GOT3 (cell line): ENCODE results near the gene STUM.
"Not testable (repeated sequence)": the region's sequence is repeated elsewhere in the genome, so short reads cannot be mapped to it uniquely, and the experiment has no call there.

Experiments
- DNase-seq: peaks from one replicate; lab custom pipeline; 2025; ENCODE audit warnings: mixed read lengths; lab: John Stamatoyannopoulos, UW

The STUM gene, protein sequence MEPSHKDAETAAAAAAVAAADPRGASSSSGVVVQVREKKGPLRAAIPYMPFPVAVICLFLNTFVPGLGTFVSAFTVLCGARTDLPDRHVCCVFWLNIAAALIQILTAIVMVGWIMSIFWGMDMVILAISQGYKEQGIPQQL

DNA sequence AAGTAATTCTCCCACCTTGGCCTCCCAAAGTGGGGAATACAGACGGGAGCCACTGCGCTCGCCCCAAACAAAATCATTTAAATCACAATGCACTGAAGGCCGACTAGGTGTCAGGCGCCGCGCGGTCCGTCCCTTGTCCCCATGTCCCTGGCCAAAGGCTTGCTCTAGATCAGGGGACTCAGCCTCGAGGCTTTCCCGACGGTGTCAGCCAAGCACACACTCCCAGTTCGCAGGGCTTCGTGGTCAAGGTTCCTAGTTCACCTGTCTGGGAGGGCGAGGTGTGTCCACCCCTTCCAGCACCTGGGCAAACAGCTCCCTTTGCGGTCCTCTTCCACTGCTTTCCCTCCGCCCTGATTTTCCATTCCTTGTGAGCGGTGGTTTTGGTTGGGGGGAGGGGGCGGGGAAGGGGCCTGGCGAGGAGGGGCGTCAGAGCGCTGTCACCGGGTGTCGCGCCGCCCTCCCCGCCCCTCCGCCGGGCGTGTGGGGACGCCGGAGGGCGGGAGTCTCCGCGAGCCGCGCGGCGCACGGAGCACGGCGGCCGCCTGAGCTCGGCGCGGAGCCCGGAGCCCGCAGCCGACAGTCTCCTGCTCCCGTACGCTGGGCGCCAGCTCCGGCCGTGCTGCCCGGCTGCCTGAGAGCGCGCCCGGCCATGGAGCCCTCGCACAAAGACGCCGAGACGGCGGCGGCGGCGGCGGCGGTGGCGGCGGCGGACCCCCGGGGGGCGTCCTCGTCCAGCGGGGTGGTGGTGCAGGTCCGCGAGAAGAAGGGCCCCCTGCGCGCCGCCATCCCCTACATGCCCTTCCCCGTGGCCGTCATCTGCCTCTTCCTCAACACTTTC is at the start of gene STUM:
Gene STUM (plus strand): TSS at position 509 of the 838 bp plus-strand sequence. CDS start 141 bp downstream, at position 650.
- DNase-seq = no peak

GRCh38 chr1:226499699-226500098 is 48.9 kb upstream of the STUM start:
- DNase-seq = not testable (repeated sequence)

DNA sequence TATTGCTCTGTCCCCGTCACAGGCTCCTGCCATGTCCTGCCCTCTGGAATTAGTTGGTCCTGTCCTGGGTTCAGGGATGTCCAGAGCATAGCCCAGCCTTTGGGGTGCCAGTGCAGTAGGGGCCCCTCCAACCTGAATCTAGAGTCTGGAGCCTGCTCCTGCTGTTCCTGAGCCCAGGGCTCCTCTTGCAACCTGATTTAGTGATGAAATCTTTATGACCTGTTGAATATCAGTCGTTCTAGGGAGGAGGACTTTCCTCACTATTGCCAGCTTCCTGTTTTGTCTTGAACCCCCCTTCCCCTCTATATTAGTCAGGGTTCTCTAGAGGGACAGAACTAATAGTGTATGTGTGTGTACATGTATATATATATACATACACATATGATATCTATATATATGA is 42.5 kb upstream of the STUM start:
- no peak for DNase-seq

GRCh38 chr1:226506921-226507320 is 41.6 kb upstream of the STUM start:
- DNase-seq = no peak

- DNase-seq = no peak
These were observed 38.1 kb upstream of the STUM start for GRCh38 chr1:226510453-226510852.

- no peak for DNase-seq
These were observed 37.3 kb upstream of the STUM start for GRCh38 chr1:226511296-226511695.

GRCh38 chr1:226512076-226512728 is 36.4 kb upstream of the STUM start:
- no peak for DNase-seq

DNA sequence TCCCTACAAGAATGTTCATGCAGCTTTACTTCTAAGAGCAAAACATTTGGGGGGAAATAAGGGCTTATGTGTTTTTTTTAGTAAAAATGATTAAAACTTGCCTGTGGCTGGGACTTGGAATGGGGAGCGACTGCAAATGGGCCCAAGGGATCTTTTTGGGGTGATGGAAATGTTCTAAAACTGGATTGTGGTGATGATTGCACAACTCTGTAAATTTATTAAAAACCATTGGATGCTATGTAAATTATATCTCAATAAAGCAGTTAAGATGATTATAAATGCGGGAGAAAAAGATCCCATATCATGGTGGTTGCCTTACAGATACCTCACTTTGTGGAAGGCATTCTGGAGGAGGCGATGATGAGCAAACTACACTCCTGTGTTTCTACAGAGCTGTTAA is 30.2 kb upstream of the STUM start:
- DNase-seq = no peak

DNA sequence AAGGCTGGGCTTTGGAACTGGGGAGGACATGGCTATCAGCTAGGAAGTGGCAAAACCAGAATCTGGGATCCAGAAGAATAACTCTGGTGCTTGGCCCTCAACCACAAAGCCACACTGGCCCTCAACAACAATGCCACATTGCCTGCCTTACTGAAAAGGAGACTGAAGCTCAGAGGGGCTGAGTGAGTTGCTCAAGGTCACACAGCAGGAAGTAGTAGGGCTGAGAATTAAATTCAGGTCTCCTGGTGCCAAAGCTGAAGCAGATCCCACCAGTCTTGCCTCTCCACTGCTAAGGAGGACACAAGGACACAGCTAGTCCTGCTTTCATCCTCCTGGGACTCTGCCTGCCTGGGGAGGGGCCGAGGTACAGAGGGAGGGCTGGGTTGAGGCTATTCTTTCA is 29.4 kb upstream of the STUM start:
- DNase-seq = no peak

DNA sequence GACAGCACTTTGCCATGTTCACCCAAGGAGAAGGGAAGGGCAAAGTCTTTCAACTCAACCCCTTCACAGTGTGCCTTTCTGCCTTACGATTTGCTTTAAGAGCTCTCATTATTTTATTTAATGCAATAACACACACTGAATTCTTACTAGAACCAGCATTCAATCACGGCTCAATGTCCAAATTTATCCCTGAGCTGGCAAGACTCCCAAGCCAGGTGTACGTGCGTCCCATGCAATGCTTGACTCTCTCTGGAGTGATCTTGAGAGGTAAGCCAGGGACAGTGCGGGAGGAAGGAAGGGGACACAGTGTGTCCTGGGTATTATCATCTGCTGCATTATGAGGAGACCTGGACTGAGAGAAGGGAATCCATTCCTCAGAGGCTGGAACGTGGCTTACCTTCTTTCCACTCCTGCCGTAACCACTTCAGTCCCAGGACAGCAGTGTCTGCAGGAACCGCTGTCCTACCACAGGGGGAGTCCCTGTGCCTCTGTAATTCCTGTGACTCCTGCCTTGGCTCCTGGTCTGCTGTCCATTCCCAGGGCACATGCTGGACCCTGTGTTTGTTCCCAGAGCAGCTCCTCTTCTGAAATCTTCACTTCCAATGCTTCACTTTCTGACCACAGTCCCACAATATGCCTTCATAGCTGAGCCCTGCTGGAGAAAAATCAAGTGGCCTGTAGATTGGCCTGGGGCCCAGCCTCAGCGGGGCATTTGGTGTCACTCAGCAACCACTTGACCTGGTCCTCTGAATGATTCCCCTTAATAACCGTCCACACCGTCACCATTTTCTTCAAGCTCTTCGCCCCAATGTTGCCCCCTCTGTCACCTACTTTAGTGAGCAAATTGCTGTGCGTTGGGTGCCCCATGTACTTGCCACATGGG is 28.6 kb upstream of the STUM start:
- DNase-seq = no peak

GRCh38 chr1:226520640-226521355 is 27.8 kb upstream of the STUM start:
- no peak for DNase-seq

DNA sequence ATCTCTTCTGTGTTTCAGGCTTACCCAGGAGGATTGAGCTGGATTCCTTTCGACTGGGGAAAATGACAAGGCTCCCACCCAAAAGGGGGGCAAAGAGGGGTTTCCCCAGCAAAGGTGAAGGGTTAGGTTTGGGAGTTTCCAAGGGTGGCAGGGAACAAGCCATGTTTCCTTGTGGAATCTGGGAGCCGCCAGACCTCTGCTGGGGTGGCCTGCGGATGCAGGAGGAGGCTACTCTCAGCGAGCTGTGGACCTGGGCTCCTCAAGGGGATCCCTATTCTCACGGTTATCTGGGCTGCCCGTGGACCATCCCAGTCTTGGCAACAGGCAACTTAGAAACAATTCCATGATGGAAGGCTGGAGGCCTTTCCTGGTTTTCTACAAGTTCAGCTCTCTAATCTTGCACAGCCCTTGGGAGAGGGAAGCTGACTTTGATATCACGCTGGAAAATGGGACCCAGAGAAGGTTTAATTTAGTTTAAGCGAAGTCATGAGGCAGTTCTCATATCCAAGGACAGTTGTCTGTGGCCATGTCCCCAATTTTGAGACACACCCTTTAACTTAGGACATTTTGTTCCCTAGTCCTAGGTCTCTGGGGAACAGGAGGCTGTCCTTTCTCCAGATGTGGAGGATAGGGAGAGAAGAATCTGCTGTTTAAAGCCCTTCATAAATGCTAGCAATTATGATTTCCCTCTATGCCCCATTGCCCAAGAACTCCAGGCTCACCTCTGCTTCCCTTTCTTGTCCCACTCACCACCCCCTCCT is 24.7 kb upstream of the STUM start:
- no peak for DNase-seq

DNA sequence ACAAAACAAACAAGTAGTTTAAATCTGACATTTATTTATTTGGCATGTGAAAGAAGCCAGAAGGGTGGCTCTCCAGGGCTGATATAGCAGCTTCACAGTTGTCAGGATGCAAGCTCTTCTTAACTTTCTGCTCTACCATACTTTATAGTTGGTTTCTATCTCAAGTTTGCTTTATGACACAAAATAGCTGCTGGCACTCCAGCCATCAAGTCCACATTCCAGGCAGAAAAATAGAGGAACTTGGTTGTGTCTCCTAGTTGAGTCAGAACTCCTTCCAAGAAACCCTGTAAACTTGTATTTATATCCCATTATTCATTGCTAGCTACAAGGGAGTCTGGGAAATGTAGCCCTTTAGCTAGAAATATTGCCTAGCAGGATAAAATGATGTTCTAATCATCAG is 24.0 kb upstream of the STUM start:
- no peak for DNase-seq

- DNase-seq = no peak
These were observed 22.8 kb upstream of the STUM start for GRCh38 chr1:226525750-226526149.

DNA sequence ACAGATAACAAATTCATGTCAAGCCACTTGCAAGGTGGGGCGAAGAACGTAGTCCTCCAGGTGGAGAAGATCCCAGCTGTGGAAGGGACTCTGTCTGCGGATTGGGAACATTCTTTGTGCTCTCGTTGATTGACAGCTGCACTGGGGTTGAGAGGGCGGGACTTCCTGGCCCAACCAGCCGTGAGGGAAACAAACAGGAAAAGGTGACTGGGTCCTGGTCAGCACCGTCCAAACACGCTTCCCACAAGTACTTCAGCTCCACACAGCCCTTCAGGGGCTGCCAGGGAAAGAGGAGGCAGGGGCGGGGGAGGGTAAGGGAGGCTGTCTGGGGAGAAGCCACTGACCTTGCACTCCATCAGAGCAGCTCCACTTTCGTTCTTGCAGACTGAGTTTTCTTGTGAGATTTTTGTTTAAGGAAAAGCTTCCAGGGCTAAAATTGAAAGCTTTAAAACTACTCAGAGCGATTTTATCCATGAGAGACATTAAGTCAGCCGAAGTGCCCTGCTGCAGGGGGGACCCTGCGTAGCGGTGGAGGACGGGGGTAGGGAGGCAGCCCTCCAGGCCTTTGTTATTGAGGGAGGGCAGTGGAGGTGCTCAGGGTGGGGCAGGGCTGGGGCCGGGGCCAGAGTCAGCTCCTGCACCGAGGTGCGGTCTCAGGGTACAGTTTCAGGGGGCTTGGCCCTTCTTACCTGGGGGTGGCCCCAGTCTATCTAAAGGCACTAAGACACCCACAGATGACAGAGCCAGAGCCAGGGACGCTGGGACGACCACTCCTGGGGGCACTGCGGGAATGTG is 21.6 kb upstream of the STUM start:
- DNase-seq = no peak

- no peak for DNase-seq
These were observed 18.7 kb upstream of the STUM start for GRCh38 chr1:226529891-226530290.

- no peak for DNase-seq
These were observed 18.0 kb upstream of the STUM start for GRCh38 chr1:226530591-226530990.

GRCh38 chr1:226531360-226532093 is 17.0 kb upstream of the STUM start:
- DNase-seq = no peak

DNA sequence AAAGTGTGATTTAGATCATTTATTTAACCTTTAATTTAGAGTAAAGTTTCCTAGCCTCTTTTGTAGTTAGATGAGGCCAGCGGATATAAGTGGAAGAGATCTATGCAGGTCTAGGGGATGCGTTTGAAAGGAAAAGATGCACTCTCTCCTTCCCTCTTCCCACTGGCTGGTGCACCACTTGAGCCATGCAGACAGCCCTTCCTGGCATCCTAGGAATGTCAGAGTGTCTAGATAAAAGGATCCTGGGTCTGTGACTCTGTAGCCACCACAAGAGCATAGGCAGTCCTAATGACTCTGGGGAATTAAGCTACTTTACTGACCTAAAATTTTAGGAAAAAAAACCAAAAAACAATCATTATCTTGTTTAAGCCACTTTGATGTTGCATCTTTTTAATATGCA is 16.0 kb upstream of the STUM start:
- DNase-seq = no peak
